Activated T-cell treated with anti-CD3 and anti-CD28 coated beads, Interleukin-2, amount 50 U/mL, for 72 hours (primary cell): Measurements from ENCODE around the gene SETX. TPM values are rescaled to one million over a fixed set of nuclear protein-coding genes. Genes with fewer than 3 reads are reported as not detected.

ENCODE experiments used
- ATAC-seq, 2 donors: fragments of 150-1000 bp; cut with Tn5 transposase; replicated peaks in 1 of 2; 2 replicates each; pipeline ENCODE4 v1.10.0; 2021; ENCODE audit warnings: moderate library complexity in 2 of 2, mild to moderate bottlenecking in 1 of 2
- DNase-seq, 2 donors: peaks; one replicate each; pipeline ENCODE4 v3.0.0; 2021 to 2022; ENCODE audit warnings: mixed read lengths in 1 of 2
- H3K27ac Mint-ChIP-seq: one replicate; pipeline ENCODE4 v1.8.0; 2022; ENCODE audit warnings: mild to moderate bottlenecking, moderate library complexity, mixed read lengths
- H3K27me3 Mint-ChIP-seq: one replicate; pipeline ENCODE4 v1.8.0; 2022; ENCODE audit warnings: low read depth, mixed read lengths
- H3K36me3 Mint-ChIP-seq, 2 donors: one replicate each; pipeline ENCODE4 v1.8.0; 2022; ENCODE audit warnings: mixed read lengths in 2 of 2, mild to moderate bottlenecking in 1 of 2; ENCODE audit not compliant: insufficient read depth in 2 of 2
- H3K4me1 Mint-ChIP-seq: one replicate; pipeline ENCODE4 v1.8.0; 2022; ENCODE audit warnings: low read depth, mixed read lengths
- H3K4me3 Mint-ChIP-seq, 2 donors: one replicate each; pipeline ENCODE4 v1.8.0; 2022; ENCODE audit warnings: mild to moderate bottlenecking in 2 of 2, mixed read lengths in 2 of 2, moderate library complexity in 2 of 2
- H3K9me3 Mint-ChIP-seq, 2 donors: one replicate each; pipeline ENCODE4 v1.8.0; 2022; ENCODE audit warnings: mixed read lengths in 2 of 2
- total RNA-seq, 2 donors: library from RNA; stranded (reverse); gene quantifications; one replicate each; pipeline ENCODE4 v1.2.3, GENCODE V29; 2022

SETX gene
- total RNA-seq, 2 donors from 2014 or later: 53.7 to 55.9 TPM

DNA sequence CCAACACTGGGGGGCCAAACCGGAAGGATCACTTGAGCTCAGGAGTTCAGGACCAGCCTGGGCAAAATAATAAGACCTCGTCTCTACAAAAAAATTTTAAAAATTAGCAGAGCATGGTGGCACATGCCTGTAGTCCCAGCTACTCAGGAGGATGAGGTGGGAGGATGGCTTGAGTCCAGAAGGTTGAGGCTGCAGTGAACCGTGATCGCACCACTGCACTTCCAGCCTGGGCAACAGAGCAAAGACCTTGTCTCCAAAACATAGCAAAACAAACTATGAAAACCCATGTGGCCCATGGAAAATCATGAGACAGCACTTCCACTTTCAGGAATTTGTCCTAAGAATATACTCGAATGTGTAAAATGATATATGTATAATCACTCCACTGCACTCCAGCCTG is 6.1 kb downstream of the SETX start:
- Mint-ChIP-seq H3K4me1 (peaks cover 52% of the 10 kb centered on the region), H3K4me3 (peak overlapping the region in 1 of 2 donors; percentile 93), H3K36me3 (peaks cover 22 to 54% of the 10 kb centered on the region in 2 donors), H3K27ac (peak overlapping the region; percentile 97), H3K27me3 (no peaks in the 10 kb centered on the region), H3K9me3 (no peaks in the 10 kb centered on the region)
- ATAC-seq (no peak), DNase-seq (no peak)

DNA sequence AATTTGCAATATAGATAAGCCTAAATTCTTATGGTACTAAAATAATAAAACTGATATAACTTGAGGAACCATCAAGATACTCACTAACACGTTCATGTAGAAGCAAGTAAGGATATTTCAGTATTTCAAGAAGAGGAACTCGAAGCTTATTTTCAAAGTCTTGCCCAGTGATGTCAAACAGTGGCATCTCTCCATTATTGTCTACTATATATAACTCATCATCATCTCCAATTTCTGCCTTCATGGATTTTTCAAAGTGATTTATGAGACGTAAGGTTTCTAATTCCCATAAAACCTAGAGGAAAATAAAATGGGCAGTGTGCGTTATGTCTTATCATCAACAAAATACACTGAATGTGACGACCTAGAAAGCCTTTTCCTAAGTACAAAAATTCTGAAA is 8.6 kb downstream of the SETX start:
- no peak for DNase-seq
- Mint-ChIP-seq H3K36me3 (peaks cover 8 to 52% of the 10 kb centered on the region in 2 donors), H3K4me3 (no peak overlapping the region), H3K9me3 (no peaks in the 10 kb centered on the region), H3K4me1 (peaks cover 35% of the 10 kb centered on the region), H3K27me3 (no peaks in the 10 kb centered on the region), H3K27ac (peak overlapping the region; percentile 33)
- ATAC-seq: no peak

DNA sequence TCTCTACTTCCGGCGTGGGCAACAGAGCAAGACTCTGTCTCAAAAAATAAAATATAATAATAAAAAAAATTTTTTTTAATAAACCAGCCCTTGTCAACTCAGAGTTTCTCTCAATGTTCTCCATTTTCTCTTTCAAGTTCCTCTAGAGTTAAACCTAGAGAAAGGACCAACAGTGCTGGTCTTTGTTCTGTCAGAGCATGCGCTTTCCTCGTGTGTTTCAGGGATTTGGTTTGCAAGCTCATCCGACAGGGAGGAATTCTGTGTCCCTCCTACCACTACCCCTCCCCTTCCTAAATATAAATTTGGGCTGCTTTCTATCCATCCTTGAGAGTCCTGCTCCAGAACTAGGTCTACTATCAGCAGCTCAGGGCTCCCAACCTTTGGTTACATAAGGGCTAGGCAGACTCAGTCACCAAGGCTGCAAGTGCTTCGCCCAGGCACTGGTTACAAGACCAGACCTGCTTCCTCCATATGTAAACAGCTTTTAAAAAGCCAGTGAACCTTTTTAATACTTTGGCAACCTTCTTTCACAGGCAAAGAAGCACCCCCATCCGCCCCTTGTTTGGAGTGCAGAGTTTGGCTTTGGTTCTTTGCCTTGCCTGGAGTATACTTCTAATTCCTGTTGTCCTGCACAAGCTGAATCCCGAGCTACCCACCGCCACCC is 13.5 kb downstream of the SETX start:
- ATAC-seq (no peak), DNase-seq (no peak)
- H3K4me1 Mint-ChIP-seq: peaks cover 8% of the 10 kb centered on the region
- peak overlapping the region; percentile 45 for H3K27ac Mint-ChIP-seq
- H3K27me3 Mint-ChIP-seq: no peaks in the 10 kb centered on the region
- no peaks in the 10 kb centered on the region for H3K9me3 Mint-ChIP-seq
- H3K4me3 Mint-ChIP-seq: no peak overlapping the region
- peaks cover 5 to 46% of the 10 kb centered on the region in 2 donors for H3K36me3 Mint-ChIP-seq

DNA sequence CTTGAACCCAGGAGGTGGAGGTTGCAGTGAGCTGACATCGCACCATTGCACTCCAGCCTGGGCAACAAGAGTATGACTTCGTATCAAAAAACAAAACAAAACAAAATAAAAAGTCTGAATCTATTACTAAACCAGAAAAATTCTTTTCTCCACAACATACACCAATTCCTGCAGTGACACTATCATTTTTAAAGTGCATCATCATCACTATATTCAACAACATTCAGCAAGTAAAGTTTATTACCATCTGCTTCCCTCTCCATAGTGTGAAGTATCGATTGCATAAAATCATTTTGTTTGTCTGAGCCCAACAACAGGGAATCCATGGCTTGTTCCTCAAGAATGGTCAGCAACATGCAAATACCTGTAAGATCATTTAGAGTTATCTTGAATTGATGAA is 20.4 kb downstream of the SETX start:
- Mint-ChIP-seq H3K36me3 (peaks cover 19 to 53% of the 10 kb centered on the region in 2 donors), H3K27ac (no peak overlapping the region), H3K4me3 (no peak overlapping the region), H3K9me3 (no peaks in the 10 kb centered on the region), H3K4me1 (peaks cover 5% of the 10 kb centered on the region), H3K27me3 (no peaks in the 10 kb centered on the region)
- no peak for DNase-seq
- ATAC-seq: no peak

DNA sequence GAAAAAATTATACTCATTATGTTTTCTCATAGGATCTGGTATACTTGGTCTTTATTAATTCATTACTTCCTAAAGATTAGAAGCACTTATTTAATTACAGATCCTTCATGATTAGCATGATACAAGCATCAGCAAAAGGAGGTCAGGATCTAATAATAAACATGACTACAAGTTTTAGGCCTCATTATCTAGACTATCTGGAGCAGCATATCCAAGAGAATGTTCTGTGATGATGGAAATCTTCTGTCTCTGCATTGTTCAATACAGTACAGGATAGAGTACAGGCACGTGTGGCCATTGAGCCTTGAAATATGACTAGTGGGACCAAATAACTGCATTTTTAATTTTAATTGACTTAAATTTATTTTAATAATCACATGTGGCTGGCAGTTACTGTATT is 21.2 kb downstream of the SETX start:
- Mint-ChIP-seq H3K4me3 (no peak overlapping the region), H3K27me3 (no peaks in the 10 kb centered on the region), H3K9me3 (peaks cover 0 to 1% of the 10 kb centered on the region in 2 donors), H3K36me3 (peaks cover 24 to 62% of the 10 kb centered on the region in 2 donors), H3K4me1 (peaks cover 13% of the 10 kb centered on the region), H3K27ac (no peak overlapping the region)
- DNase-seq (no peak), ATAC-seq (no peak)

DNA sequence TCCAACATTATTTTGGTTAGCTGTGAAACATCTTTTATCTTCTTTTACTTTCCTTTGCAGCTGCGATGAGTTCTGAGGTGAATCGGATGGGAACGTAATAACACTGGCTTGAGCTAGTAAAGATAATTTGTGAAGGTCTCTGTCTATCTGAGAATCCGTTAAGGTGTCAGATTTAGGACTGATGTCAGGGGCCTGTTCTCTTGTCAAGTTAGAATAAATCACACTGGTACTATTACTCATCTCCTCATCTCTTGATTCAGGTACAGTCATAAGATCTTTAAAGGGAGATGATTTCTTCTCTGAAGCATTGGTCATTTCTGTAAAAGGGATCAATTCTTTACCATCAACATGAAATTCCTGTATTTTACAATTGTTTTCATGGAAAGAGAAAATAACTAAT is 26.2 kb downstream of the SETX start:
- Mint-ChIP-seq H3K9me3 (peaks cover 0 to 5% of the 10 kb centered on the region in 2 donors), H3K4me3 (no peak overlapping the region), H3K27me3 (no peaks in the 10 kb centered on the region), H3K4me1 (peaks cover 39% of the 10 kb centered on the region), H3K36me3 (peaks cover 28 to 66% of the 10 kb centered on the region in 2 donors), H3K27ac (peak overlapping the region; percentile 7)
- ATAC-seq: no peak
- no peak for DNase-seq

DNA sequence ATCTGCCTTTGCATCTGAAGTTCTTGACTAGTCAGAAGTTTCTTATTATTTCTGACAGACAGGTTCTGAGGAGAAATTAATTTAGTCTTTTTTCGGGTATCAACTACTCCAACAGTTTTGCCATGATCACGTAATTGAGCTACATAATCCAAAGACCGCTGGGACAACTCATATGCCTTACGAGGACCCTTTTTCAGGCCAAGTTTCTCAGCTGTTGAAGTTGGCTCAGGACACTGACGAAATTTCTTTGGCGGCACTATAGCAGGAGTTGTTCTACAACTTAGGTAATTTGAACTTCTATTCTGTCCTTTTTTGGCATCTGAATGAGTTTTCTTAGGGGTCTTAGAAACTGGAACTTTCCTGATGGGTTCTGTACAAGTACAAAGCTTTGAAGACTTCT is 27.2 kb downstream of the SETX start:
- DNase-seq: no peak
- peaks cover 0 to 5% of the 10 kb centered on the region in 2 donors for H3K9me3 Mint-ChIP-seq
- H3K4me1 Mint-ChIP-seq: peaks cover 39% of the 10 kb centered on the region
- no peak for ATAC-seq
- H3K4me3 Mint-ChIP-seq: no peak overlapping the region
- H3K27me3 Mint-ChIP-seq: no peaks in the 10 kb centered on the region
- peaks cover 30 to 69% of the 10 kb centered on the region in 2 donors for H3K36me3 Mint-ChIP-seq
- H3K27ac Mint-ChIP-seq: no peak overlapping the region

DNA sequence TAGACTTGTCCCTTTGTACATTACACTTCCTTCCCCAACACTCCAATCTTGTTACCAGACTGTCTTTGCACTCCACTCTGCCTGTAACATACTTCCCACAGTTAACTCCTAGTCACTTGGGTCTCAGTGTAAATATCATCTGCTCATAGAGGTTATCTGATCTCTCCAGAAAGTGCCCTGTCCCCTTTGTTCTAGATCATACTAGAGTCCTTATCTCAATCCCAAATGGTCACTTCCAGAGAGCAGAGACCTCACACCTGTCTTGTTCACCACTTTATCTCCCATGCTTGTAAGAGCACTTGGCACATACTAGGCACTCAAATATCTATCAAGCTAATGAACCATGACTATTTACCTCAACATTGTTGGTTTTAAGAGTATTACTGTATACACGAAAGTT is 30.4 kb downstream of the SETX start:
- peaks cover 43% of the 10 kb centered on the region for H3K4me1 Mint-ChIP-seq
- H3K27me3 Mint-ChIP-seq: no peaks in the 10 kb centered on the region
- ATAC-seq: no peak
- H3K36me3 Mint-ChIP-seq: peaks cover 24 to 49% of the 10 kb centered on the region in 2 donors
- no peak for DNase-seq
- H3K4me3 Mint-ChIP-seq: no peak overlapping the region
- peaks cover 0 to 5% of the 10 kb centered on the region in 2 donors for H3K9me3 Mint-ChIP-seq
- H3K27ac Mint-ChIP-seq: peak overlapping the region; percentile 68

DNA sequence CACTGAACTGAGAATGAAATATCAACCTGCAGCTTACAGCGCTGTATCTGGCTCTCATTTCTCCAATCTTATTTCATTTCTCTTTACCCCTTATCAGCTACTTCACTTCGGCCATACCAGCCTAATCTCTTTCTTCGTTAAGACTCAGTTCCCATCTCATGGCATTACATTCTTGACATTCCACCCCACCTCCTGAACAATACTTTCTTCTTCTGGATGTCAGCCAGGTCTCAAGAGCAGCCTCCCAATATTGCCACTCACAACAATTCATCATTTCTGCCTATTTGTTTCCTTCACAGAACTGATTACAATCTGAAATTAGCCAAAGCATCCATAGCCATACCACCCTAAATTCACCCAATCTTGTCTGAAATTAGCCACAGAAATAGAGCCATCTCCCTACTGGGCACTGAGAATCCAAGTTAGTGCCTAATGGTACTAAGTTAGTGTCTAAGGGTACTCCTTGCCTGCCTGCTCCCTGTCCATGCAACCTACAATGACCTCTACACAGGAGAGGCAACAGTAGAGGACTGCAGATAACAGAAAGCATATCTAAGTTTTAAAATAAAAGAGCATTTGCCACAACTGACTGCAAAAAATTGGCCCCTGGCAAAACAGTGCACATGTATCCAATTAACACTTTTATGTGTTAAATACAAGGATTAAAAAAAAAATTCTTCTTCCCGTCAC is 35.2 kb downstream of the SETX start:
- H3K36me3 Mint-ChIP-seq: peaks cover 14 to 26% of the 10 kb centered on the region in 2 donors
- H3K27me3 Mint-ChIP-seq: no peaks in the 10 kb centered on the region
- H3K4me1 Mint-ChIP-seq: peaks cover 18% of the 10 kb centered on the region
- H3K9me3 Mint-ChIP-seq: no peaks in the 10 kb centered on the region
- H3K27ac Mint-ChIP-seq: no peak overlapping the region
- H3K4me3 Mint-ChIP-seq: no peak overlapping the region
- DNase-seq: no peak
- no peak for ATAC-seq

DNA sequence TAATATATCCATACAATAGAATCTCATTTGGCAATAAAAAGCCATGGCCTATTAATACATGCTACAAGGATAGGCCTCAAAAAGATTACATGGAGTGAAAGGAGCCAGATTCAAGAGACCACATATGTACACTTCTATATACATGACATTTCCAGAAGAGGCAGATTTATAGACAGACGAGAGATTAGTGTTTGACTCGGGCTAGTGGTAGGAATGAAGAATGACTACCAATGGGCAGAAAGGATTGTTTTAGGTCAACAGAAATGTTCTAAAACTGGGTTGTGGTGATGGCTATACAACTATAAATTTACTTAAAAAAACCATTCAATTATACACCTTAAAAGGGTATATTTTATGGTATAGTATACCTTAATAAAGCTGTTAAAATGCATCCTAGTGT is 41.9 kb downstream of the SETX start:
- peaks cover 6% of the 10 kb centered on the region for H3K4me1 Mint-ChIP-seq
- no peaks in the 10 kb centered on the region for H3K27me3 Mint-ChIP-seq
- H3K9me3 Mint-ChIP-seq: no peaks in the 10 kb centered on the region
- DNase-seq (no peak), ATAC-seq (no peak)
- no peak overlapping the region for H3K4me3 Mint-ChIP-seq
- peaks cover 13 to 21% of the 10 kb centered on the region in 2 donors for H3K36me3 Mint-ChIP-seq
- peak overlapping the region; percentile 62 for H3K27ac Mint-ChIP-seq

DNA sequence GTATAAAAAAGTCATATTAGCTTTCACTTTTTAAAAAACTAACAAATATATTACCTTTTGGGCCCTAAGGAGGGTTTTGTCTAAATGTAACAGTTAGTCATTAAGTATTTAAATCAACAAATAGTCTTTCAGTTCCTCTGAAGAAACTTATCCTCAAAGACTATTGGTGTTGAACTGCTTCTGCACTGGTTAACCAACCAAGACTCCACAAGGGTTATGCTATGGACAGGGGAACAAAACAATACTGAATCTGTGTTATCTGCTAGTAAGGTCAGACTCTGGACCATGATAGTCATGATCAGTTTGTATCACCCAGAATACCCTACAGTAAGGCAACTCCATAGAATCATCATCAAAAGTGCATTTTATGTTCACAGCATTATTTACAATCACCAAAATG is 42.4 kb downstream of the SETX start:
- Mint-ChIP-seq H3K27ac (peak overlapping the region; percentile 62), H3K4me1 (peaks cover 6% of the 10 kb centered on the region), H3K4me3 (no peak overlapping the region), H3K36me3 (peaks cover 13 to 21% of the 10 kb centered on the region in 2 donors), H3K9me3 (no peaks in the 10 kb centered on the region), H3K27me3 (no peaks in the 10 kb centered on the region)
- ATAC-seq (no peak), DNase-seq (no peak)

DNA sequence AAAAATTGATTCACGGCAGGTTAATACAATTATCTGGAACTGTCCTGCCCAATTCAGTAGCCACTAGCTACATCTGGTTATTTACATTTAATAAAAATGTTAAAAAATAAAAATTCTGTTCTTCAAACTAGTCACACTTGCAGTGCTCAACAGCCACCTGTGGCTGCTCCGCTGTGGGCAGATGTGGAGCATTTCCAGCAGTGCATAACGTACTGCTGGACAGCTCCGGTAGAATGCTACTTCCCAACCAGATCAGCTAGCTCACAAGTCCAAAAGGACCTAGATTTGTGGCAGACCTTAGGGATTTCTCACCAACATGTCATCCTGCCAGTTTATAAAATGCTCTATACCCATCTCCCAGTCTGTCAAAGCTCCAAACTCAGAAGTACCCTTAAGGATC is 42.8 kb downstream of the SETX start:
- Mint-ChIP-seq H3K4me3 (no peak overlapping the region), H3K27ac (peak overlapping the region; percentile 62), H3K36me3 (peaks cover 13 to 21% of the 10 kb centered on the region in 2 donors), H3K4me1 (peaks cover 6% of the 10 kb centered on the region), H3K9me3 (no peaks in the 10 kb centered on the region), H3K27me3 (no peaks in the 10 kb centered on the region)
- ATAC-seq (no peak), DNase-seq (no peak)

DNA sequence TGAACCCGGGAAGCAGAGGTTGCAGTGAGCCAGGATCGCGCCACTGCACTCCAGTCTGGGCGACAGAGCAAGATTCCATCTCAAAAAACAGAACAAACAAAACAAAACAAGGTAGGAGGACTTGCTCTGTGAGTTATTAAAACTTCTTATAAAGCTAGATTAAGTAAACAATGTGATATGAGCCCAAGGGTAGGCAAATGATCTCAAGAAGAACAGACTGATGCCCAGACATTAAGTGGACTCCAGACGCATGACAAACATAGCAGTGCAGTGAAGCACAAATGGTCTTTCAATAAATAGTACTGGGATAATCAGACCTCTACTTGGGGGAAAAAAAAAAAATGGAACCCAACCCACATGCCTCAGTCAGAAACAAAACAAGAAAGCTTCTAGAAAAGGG is 45.7 kb downstream of the SETX start:
- no peak for ATAC-seq
- peaks cover 13 to 31% of the 10 kb centered on the region in 2 donors for H3K36me3 Mint-ChIP-seq

More for the DNA sequence above, 45.7 kb downstream of the SETX start:
- Mint-ChIP-seq H3K4me1 (peaks cover 6% of the 10 kb centered on the region), H3K27me3 (no peaks in the 10 kb centered on the region), H3K9me3 (no peaks in the 10 kb centered on the region), H3K4me3 (no peak overlapping the region), H3K27ac (no peak overlapping the region)
- DNase-seq: no peak
